Right forelimb (tissue), 1 donor: Measurements from ENCODE around the gene CFAP54.
"Not testable (repeated sequence)": the region's sequence is repeated elsewhere in the genome, so short reads cannot be mapped to it uniquely, and the experiment has no call there.

Experiments used
- DNase-seq: peaks from one replicate; pipeline ENCODE4 v3.0.0-alpha.2; 2018

CFAP54 gene

GRCh38 chr12:96489392-96490056 is at the start of gene CFAP54:
Gene CFAP54, plus strand, starts transcription at chr12:96489577. Its CDS starts 33 bp downstream, at chr12:96489610.
- peak; percentile 97 for DNase-seq

DNA sequence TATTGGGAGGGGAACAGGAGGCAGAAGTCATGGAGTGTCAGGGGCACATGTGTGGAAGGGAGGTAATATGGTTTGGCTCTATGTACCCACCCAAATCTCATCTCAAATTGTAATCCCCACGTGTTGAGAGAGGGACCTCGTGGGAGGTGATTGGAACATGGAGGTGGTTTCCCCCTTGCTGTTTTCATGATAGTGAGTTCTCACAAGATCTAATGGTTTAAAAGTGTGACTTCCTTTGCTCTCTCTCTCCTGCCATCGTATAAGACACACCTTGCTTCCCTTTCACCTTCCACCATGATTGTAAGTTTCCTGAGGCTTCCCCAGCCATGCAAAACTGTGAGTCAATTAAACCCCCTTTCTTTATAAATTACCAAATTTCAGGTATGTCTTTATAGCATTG is 47.6 kb upstream of the CFAP54 start:
- DNase-seq = no peak

GRCh38 chr12:96442906-96443305 is 46.5 kb upstream of the CFAP54 start:
- DNase-seq = no peak

DNA sequence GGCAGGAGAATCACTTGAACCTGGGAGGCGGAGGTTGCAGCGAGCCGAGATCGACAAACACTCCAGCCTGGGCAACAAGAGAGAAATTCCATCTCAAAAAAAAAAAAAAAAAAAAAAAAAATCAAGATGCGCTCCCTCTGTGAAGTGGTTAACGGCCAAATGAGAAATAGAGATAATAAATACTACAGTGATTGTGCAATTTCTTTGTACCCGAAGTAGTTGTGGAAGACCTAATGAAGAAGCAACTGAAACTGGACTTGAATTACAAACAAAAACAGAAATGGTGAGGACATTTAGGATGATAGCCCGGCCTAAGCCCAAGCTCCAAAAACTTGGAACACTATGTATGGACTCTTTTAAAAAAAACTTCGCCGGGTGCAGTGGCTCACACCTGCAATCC is 45.0 kb upstream of the CFAP54 start:
- no peak for DNase-seq

- DNase-seq = no peak
Measured at GRCh38 chr12:96445691-96446583, 43.4 kb upstream of the CFAP54 start.

DNA sequence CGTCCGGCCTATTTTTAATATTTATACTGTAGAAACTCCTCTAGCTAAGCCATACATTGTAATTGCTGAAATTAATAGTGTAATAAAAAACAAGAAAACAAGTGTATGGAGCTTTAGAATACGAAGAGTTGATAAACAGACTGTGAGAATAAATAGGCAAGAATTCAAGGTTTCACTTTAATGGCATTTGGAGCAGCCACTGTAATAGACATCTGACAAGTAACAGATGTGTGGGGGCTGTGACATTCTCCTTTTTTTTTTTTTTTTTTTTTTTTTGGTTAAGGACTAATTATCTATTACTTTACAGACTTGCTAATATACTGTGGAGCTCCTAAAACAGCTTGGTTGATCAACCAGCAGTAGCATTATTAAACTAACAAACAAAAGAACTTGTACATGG is 42.1 kb upstream of the CFAP54 start:
- DNase-seq = no peak

DNA sequence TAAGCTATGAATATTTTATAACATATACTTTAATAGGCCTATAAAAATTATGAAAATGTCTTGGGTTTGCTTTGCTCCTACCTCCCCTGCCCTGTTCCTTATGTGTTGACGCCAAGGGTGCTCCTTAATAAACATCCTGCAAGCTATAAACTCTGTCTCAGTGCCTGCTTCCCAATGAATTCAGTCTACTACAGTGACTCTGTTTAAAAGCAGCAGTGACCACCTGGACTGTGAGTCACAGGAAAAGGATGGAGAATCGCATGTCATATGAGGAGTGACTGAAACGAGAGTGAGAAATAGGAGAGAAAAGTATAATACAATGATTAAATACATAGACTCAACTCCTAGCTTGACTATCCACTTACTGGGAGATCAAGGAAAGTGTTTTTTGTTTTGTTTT is 41.1 kb upstream of the CFAP54 start:
- DNase-seq = no peak

GRCh38 chr12:96452261-96452922 is 37.0 kb upstream of the CFAP54 start:
- no peak for DNase-seq

GRCh38 chr12:96454396-96454795 is 35.0 kb upstream of the CFAP54 start:
- DNase-seq = no peak

DNA sequence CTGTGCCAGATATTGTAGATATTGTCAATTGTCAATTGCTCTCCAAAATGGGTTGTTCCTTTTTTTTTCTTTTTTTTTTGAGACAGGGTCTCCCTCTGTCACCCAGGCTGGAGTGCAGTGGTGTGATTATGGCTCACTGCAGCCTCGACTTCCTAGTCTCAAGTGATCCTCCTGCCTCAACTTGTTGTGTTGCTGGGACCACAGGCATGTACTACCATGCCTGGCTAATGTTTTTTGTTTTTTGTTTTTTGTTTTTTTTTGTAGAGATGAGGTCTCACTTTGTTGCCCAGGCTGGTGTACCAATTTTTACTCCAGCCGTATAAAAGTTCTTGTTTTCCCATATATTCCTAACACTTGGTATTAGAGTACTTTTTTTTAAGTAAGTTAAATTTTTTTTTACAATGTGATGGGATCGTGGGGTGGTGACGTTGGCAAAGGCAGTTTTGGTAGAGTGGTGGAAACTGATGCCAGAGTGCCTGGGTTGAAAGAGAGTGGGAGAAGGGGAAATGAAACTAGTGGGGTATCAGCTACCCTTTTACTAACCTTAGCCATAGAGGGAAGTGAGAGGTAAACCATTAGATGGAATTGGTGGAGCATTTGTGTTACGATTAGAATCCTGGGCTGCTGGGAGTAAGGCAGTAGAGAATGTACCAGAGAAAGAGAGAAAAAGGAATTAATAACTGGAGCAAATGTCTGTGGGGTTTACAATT is 33.0 kb upstream of the CFAP54 start:
- DNase-seq = no peak

- DNase-seq = no peak
Measured at GRCh38 chr12:96457191-96457930, 32.0 kb upstream of the CFAP54 start.

DNA sequence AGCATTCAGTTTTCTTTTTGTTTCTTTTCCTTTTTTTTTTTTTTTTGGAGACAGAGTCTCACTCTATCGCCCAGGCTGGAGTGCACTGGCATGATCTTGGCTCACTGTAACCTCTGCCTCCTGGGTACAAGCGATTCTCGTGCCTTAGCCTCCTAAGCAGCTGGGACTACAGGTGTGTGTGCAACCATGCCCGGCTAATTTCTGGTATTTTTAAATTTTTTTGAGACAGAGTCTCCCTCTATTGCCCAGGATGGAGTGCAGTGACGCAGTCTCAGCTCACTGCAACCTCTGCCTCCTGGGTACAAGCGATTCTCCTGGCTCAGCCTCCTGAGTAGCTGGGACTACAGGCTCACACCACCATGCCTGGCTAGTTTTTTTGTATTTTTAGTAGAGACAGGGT is 30.1 kb upstream of the CFAP54 start:
- not testable (repeated sequence) for DNase-seq

DNA sequence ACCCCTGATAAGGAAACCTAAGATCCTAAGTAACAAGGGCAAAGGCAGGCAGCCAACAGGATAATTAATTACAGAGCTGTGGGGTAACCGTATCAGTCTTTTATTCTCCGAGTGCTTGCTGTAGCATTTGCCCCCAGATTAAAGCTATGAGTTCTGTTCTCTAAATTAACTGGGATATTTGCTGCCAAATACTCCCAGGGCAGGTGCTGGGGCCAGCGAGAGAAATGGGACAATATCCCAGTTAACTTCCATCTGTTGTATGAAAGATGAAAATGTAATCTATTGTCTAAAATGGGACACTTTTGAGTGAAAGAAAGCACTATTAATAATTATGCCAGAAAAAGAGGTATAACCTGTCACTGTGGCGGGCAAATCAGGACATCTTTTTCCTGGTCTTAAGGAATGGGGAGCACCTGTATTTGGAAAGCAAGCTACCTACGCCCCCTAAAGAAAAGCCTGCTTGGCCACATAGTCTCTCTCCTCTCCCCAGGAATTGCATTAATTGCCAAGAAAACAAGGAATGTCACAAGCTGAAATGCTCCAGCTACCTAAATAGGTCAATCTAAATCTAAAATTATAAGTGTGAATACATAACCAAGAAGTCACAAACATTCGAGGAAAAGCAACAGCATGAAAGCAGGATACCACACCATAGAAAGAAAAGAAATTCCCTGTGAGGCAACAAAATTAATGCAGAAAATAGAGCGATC is 26.7 kb upstream of the CFAP54 start:
- DNase-seq = no peak

DNA sequence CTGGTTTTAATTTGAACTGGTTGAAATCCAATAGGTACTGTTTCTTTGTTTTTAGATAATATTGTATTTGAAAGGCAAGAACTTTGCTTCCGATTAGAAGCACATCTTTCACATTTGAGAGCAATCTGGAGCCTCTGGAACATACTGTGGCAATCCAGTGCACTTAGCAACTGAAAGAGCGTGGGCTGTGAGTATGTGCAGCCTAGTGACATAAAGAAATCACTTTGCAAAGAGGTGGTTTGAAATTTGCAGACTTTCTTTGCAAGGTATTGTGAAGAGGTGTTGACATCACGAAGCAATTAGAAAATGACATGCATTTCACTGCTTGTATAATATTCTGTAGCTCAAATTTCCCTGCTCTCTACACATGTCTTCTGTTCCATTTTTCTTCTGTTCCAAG is 23.5 kb upstream of the CFAP54 start:
- no peak for DNase-seq

DNA sequence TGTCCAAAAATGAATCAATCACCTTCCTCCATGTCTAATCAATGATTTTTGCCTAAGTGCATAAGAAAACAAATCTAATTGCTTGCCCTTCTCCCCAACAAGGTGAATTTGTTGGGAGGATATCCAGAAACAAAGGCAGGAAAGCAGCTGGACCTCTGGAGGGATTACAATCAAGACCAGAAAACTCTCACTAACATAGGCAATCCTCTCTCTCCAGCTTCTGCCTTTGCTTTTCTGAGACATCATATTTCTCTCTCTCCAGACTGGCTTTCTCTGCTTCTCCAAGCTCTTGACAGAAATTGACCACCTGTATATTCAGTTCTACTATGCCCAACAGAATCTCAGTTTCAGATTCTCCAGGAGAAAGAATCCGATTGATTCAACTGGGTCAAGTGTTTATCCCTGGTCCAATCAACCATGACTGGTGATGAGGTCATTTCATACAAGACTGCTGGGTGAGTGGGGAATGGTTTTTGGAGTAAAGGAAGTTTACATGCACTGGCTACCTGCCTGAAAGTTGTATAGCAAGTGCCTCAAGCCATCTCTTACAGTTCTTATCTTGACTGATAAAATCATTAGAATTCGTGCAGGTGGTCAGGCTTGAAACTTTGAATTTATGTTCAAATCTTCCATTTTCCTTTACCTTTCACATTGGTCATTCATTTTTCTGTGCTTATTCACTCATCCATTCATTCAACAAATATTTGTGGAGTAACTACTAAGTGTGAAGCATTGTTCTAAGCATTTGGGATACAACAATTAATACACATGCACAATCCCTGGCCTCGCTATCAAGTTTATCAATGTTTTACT is 22.2 kb upstream of the CFAP54 start:
- no peak for DNase-seq

- DNase-seq = no peak
Measured at GRCh38 chr12:96471368-96472050, 17.9 kb upstream of the CFAP54 start.

- no peak for DNase-seq
Measured at GRCh38 chr12:96472384-96472783, 17.0 kb upstream of the CFAP54 start.

GRCh38 chr12:96473394-96474093 is 15.8 kb upstream of the CFAP54 start:
- no peak for DNase-seq

GRCh38 chr12:96474206-96474605 is 15.2 kb upstream of the CFAP54 start:
- DNase-seq = no peak

GRCh38 chr12:96478011-96478410 is 11.4 kb upstream of the CFAP54 start:
- no peak for DNase-seq
